Endothelial cell of umbilical vein (primary cell): ENCODE measurements around the gene ARHGEF6. TPM values are rescaled to one million over a fixed set of nuclear protein-coding genes. Genes with fewer than 3 reads are reported as not detected.

Experiments used
- BruUV-seq: library from RNA; stranded (reverse); fragments of 400-500 nt; replicated peaks from 2 replicates; lab custom pipeline; 2021; lab: Mats Ljungman, UMichigan
- CTCF ChIA-PET: fragments of 300-600, 350-600 bp; sonication (Branson Sonifier 250); formaldehyde crosslinking; loops from one replicate; lab custom pipeline; 2021; ENCODE audit warnings: antibody characterized with exemption, inconsistent platforms; lab: Charles Lee
- POLR2A ChIA-PET: fragments of 300-600, 350-600 bp; sonication (Branson Sonifier 250); formaldehyde crosslinking; loops from one replicate; lab custom pipeline; 2021; ENCODE audit warnings: antibody characterized with exemption, inconsistent platforms; lab: Charles Lee
- DNase-seq: peaks from one replicate; pipeline ENCODE4 v3.0.0-alpha.2; 2011; ENCODE audit warnings: low read depth, low spot score
- FAIRE-seq: peaks from 2 replicates; lab custom pipeline; 2011; peaks lifted over from hg19 to GRCh38; lab: Jason Lieb, UNC
- H2AFZ ChIP-seq: 2 replicates; pipeline ENCODE4 v1.6.0; 2012; ENCODE audit warnings: low read depth, low read length, control low read depth, inconsistent platforms
- H3K27ac ChIP-seq: 2 replicates; pipeline ENCODE4 v1.5.1; 2011; ENCODE audit warnings: low read depth, mild to moderate bottlenecking, control low read depth, low read length, moderate library complexity; ENCODE audit not compliant: insufficient read depth
- H3K27me3 ChIP-seq, 2 experiments: 2 replicates each; pipeline versions ENCODE4 v1.6.0 to v1.6.1; 2011; ENCODE audit warnings: low read length in 2 of 2, mixed read lengths in 1 of 2; ENCODE audit not compliant: control insufficient read depth in 2 of 2, insufficient read depth in 2 of 2
- H3K36me3 ChIP-seq, 2 experiments: 2 replicates in 1 of 2; 3 replicates in 1 of 2; pipeline ENCODE4 v1.5.1; 2011; ENCODE audit warnings: low read length in 2 of 2, mild to moderate bottlenecking in 1 of 2, moderate library complexity in 1 of 2; ENCODE audit not compliant: control insufficient read depth in 2 of 2, insufficient read depth in 2 of 2; ENCODE audit errors: extremely low read depth in 1 of 2
- H3K4me1 ChIP-seq: 3 replicates; pipeline ENCODE4 v1.5.1; 2011; ENCODE audit warnings: mild to moderate bottlenecking, low read length; ENCODE audit not compliant: control insufficient read depth, insufficient read depth; ENCODE audit errors: extremely low read depth
- H3K4me2 ChIP-seq: 2 replicates; pipeline ENCODE4 v1.6.1; 2011; ENCODE audit warnings: low read length, control low read depth, mixed read lengths; ENCODE audit not compliant: insufficient read depth
- H3K4me3 ChIP-seq, 3 experiments: fragments of 200-600 bp in 1 of 3; sonication (generic), shearing (Covaris generic) in 1 of 3; replicated peaks in 1 of 3; 2 replicates each; pipeline ENCODE4 v1.5.1; 2011 to 2016; ENCODE audit warnings: control low read depth in 3 of 3, low read length in 3 of 3, mild to moderate bottlenecking in 2 of 3, inconsistent platforms in 1 of 3, low read depth in 1 of 3, moderate library complexity in 1 of 3; ENCODE audit not compliant: insufficient read depth in 1 of 3
- H3K79me2 ChIP-seq: 2 replicates; pipeline ENCODE4 v1.6.0; 2012; ENCODE audit warnings: low read length, inconsistent platforms; ENCODE audit not compliant: control insufficient read depth, insufficient read depth
- H3K9ac ChIP-seq: replicated peaks from 2 replicates; pipeline ENCODE3; 2011; ENCODE audit warnings: low read length, control low read depth; ENCODE audit not compliant: insufficient read depth; ENCODE audit errors: extremely low read depth
- H3K9me1 ChIP-seq: replicated peaks from 3 replicates; pipeline ENCODE4 v1.6.0; 2011; ENCODE audit warnings: mild to moderate bottlenecking, low read length; ENCODE audit not compliant: control insufficient read depth, insufficient read depth; ENCODE audit errors: extremely low read depth
- H3K9me3 ChIP-seq: replicated peaks from 2 replicates; pipeline ENCODE4 v1.5.1; 2012; ENCODE audit warnings: low read length, inconsistent platforms; ENCODE audit not compliant: control insufficient read depth, insufficient read depth
- H4K20me1 ChIP-seq: replicated peaks from 2 replicates; pipeline ENCODE3; 2011; ENCODE audit warnings: mild to moderate bottlenecking, low read length; ENCODE audit not compliant: control insufficient read depth, insufficient read depth; ENCODE audit errors: extremely low read depth
- EZH2 ChIP-seq: IDR thresholded peaks from 2 replicates; pipeline ENCODE4 v1.6.1; 2012; ENCODE audit warnings: borderline replicate concordance, low read depth, mild to moderate bottlenecking, moderate library complexity, low read length, inconsistent platforms; ENCODE audit not compliant: severe bottlenecking
- FOS ChIP-seq: IDR thresholded peaks from 2 replicates; pipeline ENCODE4 v1.6.1; 2011; ENCODE audit warnings: mild to moderate bottlenecking, low read length, moderate library complexity, borderline replicate concordance; ENCODE audit not compliant: insufficient read depth
- GATA2 ChIP-seq: IDR thresholded peaks from 2 replicates; pipeline ENCODE4 v1.7.0; 2011; ENCODE audit warnings: low read depth, mild to moderate bottlenecking, moderate library complexity, mixed read lengths, low read length; ENCODE audit not compliant: insufficient read length, insufficient read depth
- JUN ChIP-seq: IDR thresholded peaks from 2 replicates; pipeline ENCODE4 v1.6.1; 2011; ENCODE audit warnings: borderline replicate concordance, low read depth; ENCODE audit not compliant: insufficient read length, insufficient read depth
- MYC ChIP-seq: IDR thresholded peaks from one replicate; pipeline ENCODE4 v1.6.1; 2011; ENCODE audit warnings: mild to moderate bottlenecking, low read depth, low read length
- POLR2A ChIP-seq: IDR thresholded peaks from 2 replicates; pipeline ENCODE4 v1.6.1; 2012; ENCODE audit warnings: low read depth, mild to moderate bottlenecking, control low read depth, low read length
- POLR2AphosphoS5 ChIP-seq: IDR thresholded peaks from 2 replicates; pipeline ENCODE4 v1.6.1; 2012; ENCODE audit warnings: low read depth, mild to moderate bottlenecking, control low read depth, low read length, moderate library complexity; ENCODE audit not compliant: insufficient read depth
- dilution Hi-C: fragments of 300-500 bp; cut with MboI; formaldehyde crosslinking; loops from one replicate; pipeline ENCODE4 v1.15.0; 2019; ENCODE audit warnings: low sequenced_read_pairs; ENCODE audit not compliant: extremely low pct_ligation_motif_present
- intact Hi-C: fragments of 100-400 bp; cut with micrococcal nuclease; formaldehyde crosslinking; loops from one replicate; pipeline ENCODE4 v1.10.0; 2022
- polyA plus RNA-seq, 4 experiments: library from polyadenylated mRNA; depleted of rRNA in 3 of 4; stranded (reverse) in 3 of 4; unstranded in 1 of 4; fragments of >200 nt; gene quantifications; 2 replicates each; pipeline versions ENCODE4 v1.2.1 to v1.2.3, GENCODE V29; 2011 to 2012; ENCODE audit warnings: missing spikeins in 1 of 4
- total RNA-seq: library from RNA; stranded (reverse); gene quantifications from 2 replicates; pipeline ENCODE4 v1.2.3, GENCODE V29; 2021
- TF ChIP-seq, protein P1 (sequence below), 2 donors: IDR thresholded peaks; 1 replicate in 1 of 2; 2 replicates in 1 of 2; pipeline ENCODE4 v1.5.1; 2011; ENCODE audit warnings: low read length in 2 of 2, mild to moderate bottlenecking in 2 of 2, moderate library complexity in 2 of 2, control low read depth in 1 of 2, inconsistent platforms in 1 of 2, low read depth in 1 of 2; ENCODE audit not compliant: insufficient read depth in 1 of 2; ENCODE audit errors: extremely low read depth in 1 of 2
- TF ChIP-seq, protein P2 (sequence below): IDR thresholded peaks from 2 replicates; pipeline ENCODE4 v1.6.1; 2011; ENCODE audit not compliant: insufficient read depth, insufficient read length

ARHGEF6 gene
- total and polyA plus RNA-seq, 2 donors (not counting 3 experiments of a cell fraction or from before 2014, with no cell fraction given): 4.9 to 6.4 TPM

GRCh38 chrX:136781180-136781797 is 557 bp upstream of the ARHGEF6 start:
- ChIA-PET CTCF (no interaction called here), POLR2A (no interaction called here)
- Histone ChIP-seq H3K4me2 (no peak overlapping the region), H3K9ac (no peak overlapping the region), H4K20me1 (no peaks in the 10 kb centered on the region), H3K9me3 (no peaks in the 10 kb centered on the region), H3K9me1 (no peaks in the 10 kb centered on the region), H3K4me1 (no peaks in the 10 kb centered on the region), H3K79me2 (no peaks in the 10 kb centered on the region), H2AFZ (no peak overlapping the region), H3K27me3 (peaks cover 0 to 2% of the 10 kb centered on the region in 2 experiments), H3K4me3 (no peak overlapping the region), H3K27ac (no peak overlapping the region), H3K36me3 (no peaks in the 10 kb centered on the region)
- TF ChIP-seq, protein P1, sequence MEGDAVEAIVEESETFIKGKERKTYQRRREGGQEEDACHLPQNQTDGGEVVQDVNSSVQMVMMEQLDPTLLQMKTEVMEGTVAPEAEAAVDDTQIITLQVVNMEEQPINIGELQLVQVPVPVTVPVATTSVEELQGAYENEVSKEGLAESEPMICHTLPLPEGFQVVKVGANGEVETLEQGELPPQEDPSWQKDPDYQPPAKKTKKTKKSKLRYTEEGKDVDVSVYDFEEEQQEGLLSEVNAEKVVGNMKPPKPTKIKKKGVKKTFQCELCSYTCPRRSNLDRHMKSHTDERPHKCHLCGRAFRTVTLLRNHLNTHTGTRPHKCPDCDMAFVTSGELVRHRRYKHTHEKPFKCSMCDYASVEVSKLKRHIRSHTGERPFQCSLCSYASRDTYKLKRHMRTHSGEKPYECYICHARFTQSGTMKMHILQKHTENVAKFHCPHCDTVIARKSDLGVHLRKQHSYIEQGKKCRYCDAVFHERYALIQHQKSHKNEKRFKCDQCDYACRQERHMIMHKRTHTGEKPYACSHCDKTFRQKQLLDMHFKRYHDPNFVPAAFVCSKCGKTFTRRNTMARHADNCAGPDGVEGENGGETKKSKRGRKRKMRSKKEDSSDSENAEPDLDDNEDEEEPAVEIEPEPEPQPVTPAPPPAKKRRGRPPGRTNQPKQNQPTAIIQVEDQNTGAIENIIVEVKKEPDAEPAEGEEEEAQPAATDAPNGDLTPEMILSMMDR (IDR thresholded peaks at IDR 0.05; ENCODE audit: extremely low read depth in 1 of 2, insufficient read depth in 1 of 2, low read depth in 1 of 2, low read length in 2 of 2): no peak
- intact Hi-C loops: no loop called here
- BruUV-seq: no TSS peak
- FAIRE-seq (no peak), DNase-seq (peak; percentile 5)
- dilution Hi-C loops: no loop called here

DNA sequence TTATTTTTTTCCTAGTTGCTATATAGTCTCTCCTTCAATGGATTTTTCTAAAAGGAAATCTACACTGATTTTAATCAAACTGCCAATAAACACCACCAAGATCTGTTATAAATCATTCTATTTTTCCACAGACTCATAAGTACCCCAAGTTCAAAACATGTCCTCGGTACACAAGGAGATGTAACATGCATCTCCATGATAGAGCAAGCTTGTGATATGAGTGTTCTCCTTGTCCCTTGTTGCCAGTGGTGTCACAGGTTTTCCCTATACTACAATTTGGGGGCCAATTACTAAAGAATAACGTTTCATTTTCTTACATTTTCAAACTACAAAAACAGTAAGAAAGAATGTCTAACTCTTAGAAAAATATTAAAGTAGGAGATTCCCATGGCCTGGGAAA is 491 bp downstream of the ARHGEF6 start:
- H2AFZ ChIP-seq: peak overlapping the region; percentile 29
- POLR2A ChIA-PET: no interaction called here
- CTCF ChIA-PET: no interaction called here

More for the DNA sequence above, 491 bp downstream of the ARHGEF6 start:
- FAIRE-seq (no peak), DNase-seq (no peak)
- Histone ChIP-seq H3K4me1 (no peaks in the 10 kb centered on the region), H3K4me3 (no peak overlapping the region), H3K9ac (no peak overlapping the region), H3K9me3 (no peaks in the 10 kb centered on the region), H3K4me2 (peak overlapping the region; percentile 47), H3K9me1 (no peaks in the 10 kb centered on the region), H3K27ac (no peak overlapping the region), H3K27me3 (peaks cover 0 to 2% of the 10 kb centered on the region in 2 experiments), H4K20me1 (no peaks in the 10 kb centered on the region), H3K79me2 (no peaks in the 10 kb centered on the region), H3K36me3 (no peaks in the 10 kb centered on the region)
- intact Hi-C loops: no loop called here
- no TSS peak for BruUV-seq
- dilution Hi-C loops: no loop called here
- TF ChIP-seq MYC (no peak), EZH2 (no peak), GATA2 (no peak), FOS (no peak), JUN (no peak), POLR2AphosphoS5 (no peak), POLR2A (no peak)
- TF ChIP-seq, protein P1 (IDR thresholded peaks at IDR 0.05; ENCODE audit: extremely low read depth in 1 of 2, insufficient read depth in 1 of 2, low read depth in 1 of 2, low read length in 2 of 2): no peak
- TF ChIP-seq, protein P2, sequence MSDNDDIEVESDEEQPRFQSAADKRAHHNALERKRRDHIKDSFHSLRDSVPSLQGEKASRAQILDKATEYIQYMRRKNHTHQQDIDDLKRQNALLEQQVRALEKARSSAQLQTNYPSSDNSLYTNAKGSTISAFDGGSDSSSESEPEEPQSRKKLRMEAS: no peak
